ENCODE data around the gene MEIS1. TPM values are rescaled to one million over a fixed set of nuclear protein-coding genes. Genes with fewer than 3 reads are reported as not detected.

The MEIS1 gene
- total RNA-seq, 1 experiment from 2014 or later = 0.66 TPM

DNA sequence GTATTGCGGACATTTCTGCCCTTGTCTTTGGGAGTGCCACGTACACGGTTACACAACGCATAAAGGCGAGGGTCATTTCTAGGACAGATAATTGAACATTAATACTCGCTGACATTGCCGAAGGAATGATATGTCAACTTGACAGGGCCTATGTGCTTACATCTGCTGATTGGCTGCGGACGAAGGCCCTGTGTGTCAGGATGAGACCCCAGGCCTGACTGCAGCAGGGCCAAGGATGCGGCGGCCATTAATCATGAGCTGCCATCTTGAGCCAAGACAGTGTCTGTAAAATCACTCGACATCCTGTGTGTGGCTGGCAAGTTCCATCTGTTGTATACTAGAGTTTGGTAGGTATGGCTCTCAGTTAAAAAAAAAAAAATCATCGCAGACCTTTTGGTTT lies 96.6 kb downstream of the MEIS1 start:
- H3K9me3 ChIP-seq (ENCODE audit: control insufficient read depth, low read depth, low read length) = no peaks in the 10 kb centered on the region
- H2AFZ ChIP-seq (ENCODE audit: low read length) = no peak overlapping the region
- H3K4me1 ChIP-seq (ENCODE audit: insufficient read depth, low read length) = no peaks in the 10 kb centered on the region; the same call in 1 of the 2 replicates
- no peak overlapping the region for H2BK120ac ChIP-seq (ENCODE audit: low read depth, low read length, poor library complexity, severe bottlenecking)
- no peak overlapping the region for H3K4me2 ChIP-seq (ENCODE audit: insufficient read depth, insufficient read length, low read length)
- H3K27me3 ChIP-seq (ENCODE audit: insufficient read depth, low read length) = no peaks in the 10 kb centered on the region
- Mint-ChIP-seq H3K27me3 (ENCODE audit: low read depth) (peaks cover 2% of the 10 kb centered on the region; the same call in 1 of the 2 replicates), H3K27ac (no peak overlapping the region), H3K9me3 (no peaks in the 10 kb centered on the region), H3K4me1 (peaks cover 6 to 8% of the 10 kb centered on the region in 2 experiments), H3K4me3 (no peak overlapping the region), H3K36me3 (ENCODE audit: insufficient read depth in 1 of 3, low read depth in 3 of 3) (no peaks in the 10 kb centered on the region)
- H4K20me1 ChIP-seq (ENCODE audit: control insufficient read depth, insufficient read depth, insufficient read length) = no peaks in the 10 kb centered on the region
- no peak overlapping the region for H2AK5ac ChIP-seq (ENCODE audit: insufficient read length, low read length)
- no peak overlapping the region for H2BK20ac ChIP-seq (ENCODE audit: low read depth, low read length, poor library complexity, severe bottlenecking)
- no peak for DNase-seq
- no peak overlapping the region for H3K27ac ChIP-seq (ENCODE audit: insufficient read length, low read depth, low read length)
- H2BK5ac ChIP-seq (ENCODE audit: insufficient read length, low read length) = no peak overlapping the region
- H3K79me2 ChIP-seq (ENCODE audit: insufficient read depth, low read length) = no peaks in the 10 kb centered on the region
- no peak overlapping the region for H4K5ac ChIP-seq (ENCODE audit: insufficient read length, low read depth, low read length)
- no peak overlapping the region for H3K56ac ChIP-seq (ENCODE audit: insufficient read length, low read depth, low read length)
- no peak overlapping the region for H4K91ac ChIP-seq (ENCODE audit: insufficient read length, low read depth, low read length)
- no CpG with 5 or more reads among the region's 13 CpGs for WGBS (ENCODE audit: extremely low coverage, insufficient read length, low lambda C conversion rate)
- H3T11ph ChIP-seq (ENCODE audit: low read length) = no peak overlapping the region
- no peak overlapping the region for H3K18ac ChIP-seq (ENCODE audit: insufficient read length, low read depth, low read length)
- no peak overlapping the region for H3K14ac ChIP-seq (ENCODE audit: insufficient read depth, low read length)
- no peak overlapping the region for H2BK12ac ChIP-seq (ENCODE audit: insufficient read length, low read depth, low read length)
- H3K23me2 ChIP-seq (ENCODE audit: insufficient read length, low read depth, low read length, poor library complexity, severe bottlenecking) = no peaks in the 10 kb centered on the region
- H3K79me1 ChIP-seq (ENCODE audit: insufficient read depth, low read depth, low read length, poor library complexity, severe bottlenecking) = no peaks in the 10 kb centered on the region
- no peak overlapping the region for H3K4ac ChIP-seq (ENCODE audit: low read depth, low read length)
- H3K23ac ChIP-seq (ENCODE audit: insufficient read length, low read depth, low read length) = no peak overlapping the region
- TF ChIP-seq, protein P1, sequence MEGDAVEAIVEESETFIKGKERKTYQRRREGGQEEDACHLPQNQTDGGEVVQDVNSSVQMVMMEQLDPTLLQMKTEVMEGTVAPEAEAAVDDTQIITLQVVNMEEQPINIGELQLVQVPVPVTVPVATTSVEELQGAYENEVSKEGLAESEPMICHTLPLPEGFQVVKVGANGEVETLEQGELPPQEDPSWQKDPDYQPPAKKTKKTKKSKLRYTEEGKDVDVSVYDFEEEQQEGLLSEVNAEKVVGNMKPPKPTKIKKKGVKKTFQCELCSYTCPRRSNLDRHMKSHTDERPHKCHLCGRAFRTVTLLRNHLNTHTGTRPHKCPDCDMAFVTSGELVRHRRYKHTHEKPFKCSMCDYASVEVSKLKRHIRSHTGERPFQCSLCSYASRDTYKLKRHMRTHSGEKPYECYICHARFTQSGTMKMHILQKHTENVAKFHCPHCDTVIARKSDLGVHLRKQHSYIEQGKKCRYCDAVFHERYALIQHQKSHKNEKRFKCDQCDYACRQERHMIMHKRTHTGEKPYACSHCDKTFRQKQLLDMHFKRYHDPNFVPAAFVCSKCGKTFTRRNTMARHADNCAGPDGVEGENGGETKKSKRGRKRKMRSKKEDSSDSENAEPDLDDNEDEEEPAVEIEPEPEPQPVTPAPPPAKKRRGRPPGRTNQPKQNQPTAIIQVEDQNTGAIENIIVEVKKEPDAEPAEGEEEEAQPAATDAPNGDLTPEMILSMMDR (conservative IDR thresholded peaks at IDR 0.05) = no peak
- H4K8ac ChIP-seq (replicated peaks; ENCODE audit: insufficient read length, low read depth, low read length) = no peak overlapping the region
- H2BK15ac ChIP-seq (ENCODE audit: low read depth, low read length) = no peak overlapping the region
- no peak overlapping the region for H3K9ac ChIP-seq (ENCODE audit: extremely low read depth, insufficient read length, low read length)

Data from H9 (cell line).